HT-29 (cell line): ENCODE data around the gene CLSTN3. TPM values are rescaled to one million over a fixed set of nuclear protein-coding genes. Genes with fewer than 3 reads are reported as not detected.

Experiments used
- DNase-seq: peaks from one replicate; pipeline ENCODE4 v3.0.0-alpha.2; 2015; ENCODE audit warnings: low spot score
- small RNA-seq: library from RNA; depleted of rRNA; stranded (forward); fragments of <200 nt; gene quantifications from one replicate; pipeline ENCODE3, GENCODE V24; 2014
- total RNA-seq: library from RNA; depleted of rRNA; stranded (reverse); fragments of >200 nt; shearing (Covaris generic); gene quantifications from 2 replicates; pipeline ENCODE4 v1.2.3, GENCODE V29; 2014; rRNA removed

CLSTN3 gene
- total RNA-seq, 1 experiment from 2014 or later = 15.3 TPM

- DNase-seq = peak; percentile 71
These were observed 58.6 kb downstream of the CLSTN3 start for GRCh38 chr12:7188562-7189397.

GRCh38 chr12:7189398-7190267 is 59.5 kb downstream of the CLSTN3 start, which contains the start of gene PEX5:
Gene PEX5 (plus strand): TSS chr12:7189686. CDS start chr12:7190378, 692 bp downstream.
- peak; percentile 92 for DNase-seq

GRCh38 chr12:7190268-7191055 is 60.3 kb downstream of the CLSTN3 start:
- DNase-seq = peak; percentile 21

- no peak for DNase-seq
These were observed 63.5 kb downstream of the CLSTN3 start for GRCh38 chr12:7193674-7194073.

- DNase-seq = peak; percentile 39
These were observed 67.7 kb downstream of the CLSTN3 start for GRCh38 chr12:7197841-7198240.

- no peak for DNase-seq
These were observed 72.9 kb downstream of the CLSTN3 start for GRCh38 chr12:7203109-7203508.

GRCh38 chr12:7205091-7205490 is 74.9 kb downstream of the CLSTN3 start:
- DNase-seq = no peak

- no peak for DNase-seq
These were observed 76.5 kb downstream of the CLSTN3 start for GRCh38 chr12:7206691-7207090.

- DNase-seq = no peak
These were observed 77.9 kb downstream of the CLSTN3 start for GRCh38 chr12:7207866-7208625.

Small RNA genes within 50 kb of the gene (small RNA-seq; reads per million reads assigned to genes)
- not detected for gene RNU6-485P

Other genes with a start within 250 kb of the CLSTN3 start
- 0.61 and 4.6 TPM in 2 replicates for gene LRRC23, start 225.5 kb upstream of the CLSTN3 start, total RNA-seq
- gene ENO2, start 215.8 kb upstream of the CLSTN3 start, total RNA-seq = 7.7 and 9.1 TPM in 2 replicates
- gene ATN1, start 202.4 kb upstream of the CLSTN3 start, total RNA-seq = 22.0 and 36.9 TPM in 2 replicates
- not detected in 2 replicates for gene RNU7-1, start 186.6 kb upstream of the CLSTN3 start, total RNA-seq
- 102 and 112 TPM in 2 replicates for gene C12orf57, start 186.3 kb upstream of the CLSTN3 start, total RNA-seq
- gene PTPN6, start 179.0 kb upstream of the CLSTN3 start, total RNA-seq = 29.2 and 35.2 TPM in 2 replicates
- 417 and 420 TPM in 2 replicates for gene PHB2, start 159.7 kb upstream of the CLSTN3 start, total RNA-seq
- 59.5 and 64.0 TPM in 2 replicates for gene EMG1, start 159.5 kb upstream of the CLSTN3 start, total RNA-seq
- gene LPCAT3, start 111.9 kb upstream of the CLSTN3 start, total RNA-seq = 35.9 and 37.3 TPM in 2 replicates
- 0.56 and 1.1 TPM in 2 replicates for gene C1S, start 69.7 kb upstream of the CLSTN3 start, total RNA-seq
- 0.03 and 0.53 TPM in 2 replicates for gene C1R, start 37.9 kb upstream of the CLSTN3 start, total RNA-seq
- gene C1RL, start 21.2 kb upstream of the CLSTN3 start, total RNA-seq = 38.9 and 39.1 TPM in 2 replicates
- 0.41 TPM in 1 of 2 replicates, not detected in the other for gene RBP5, start 1.5 kb upstream of the CLSTN3 start, total RNA-seq
- 34.8 and 41.2 TPM in 2 replicates for gene PEX5, start 59.3 kb downstream of the CLSTN3 start, total RNA-seq
- not detected in 2 replicates for gene ACSM4, start 173.7 kb downstream of the CLSTN3 start, total RNA-seq